ENCODE results near the gene APPBP2.

DNA sequence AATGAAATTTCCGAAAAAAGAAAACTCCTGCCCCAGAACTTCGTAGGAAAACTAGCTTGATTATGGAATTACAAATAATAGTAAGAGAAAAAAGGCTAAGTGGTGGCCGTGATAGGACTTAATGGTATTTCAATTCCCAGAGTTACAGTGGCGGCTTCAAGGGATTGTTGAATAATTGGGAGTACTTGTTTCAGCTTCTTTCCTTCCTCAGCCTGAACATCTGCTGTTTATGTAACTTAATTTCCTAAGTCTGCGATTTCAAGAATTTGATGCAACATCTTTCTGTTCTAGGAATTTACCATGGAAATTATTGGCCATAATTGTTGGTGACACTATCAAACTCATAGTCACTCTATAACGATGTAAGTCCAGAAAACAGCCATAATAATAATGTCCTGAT is 684 bp upstream of the APPBP2 start:
- no peak for TF ChIP-seq YY1 (IDR thresholded peaks at IDR 0.05; ENCODE audit: low read depth)
- no peak for TF ChIP-seq EP300 (IDR thresholded peaks at IDR 0.05; ENCODE audit: borderline replicate concordance)
- TF ChIP-seq TAF1 (IDR thresholded peaks at IDR 0.05; ENCODE audit: low read depth), result no peak
- no peak for TF ChIP-seq FOXM1 (IDR thresholded peaks at IDR 0.05; ENCODE audit: borderline replicate concordance, low read depth)
- TF ChIP-seq, protein P1, sequence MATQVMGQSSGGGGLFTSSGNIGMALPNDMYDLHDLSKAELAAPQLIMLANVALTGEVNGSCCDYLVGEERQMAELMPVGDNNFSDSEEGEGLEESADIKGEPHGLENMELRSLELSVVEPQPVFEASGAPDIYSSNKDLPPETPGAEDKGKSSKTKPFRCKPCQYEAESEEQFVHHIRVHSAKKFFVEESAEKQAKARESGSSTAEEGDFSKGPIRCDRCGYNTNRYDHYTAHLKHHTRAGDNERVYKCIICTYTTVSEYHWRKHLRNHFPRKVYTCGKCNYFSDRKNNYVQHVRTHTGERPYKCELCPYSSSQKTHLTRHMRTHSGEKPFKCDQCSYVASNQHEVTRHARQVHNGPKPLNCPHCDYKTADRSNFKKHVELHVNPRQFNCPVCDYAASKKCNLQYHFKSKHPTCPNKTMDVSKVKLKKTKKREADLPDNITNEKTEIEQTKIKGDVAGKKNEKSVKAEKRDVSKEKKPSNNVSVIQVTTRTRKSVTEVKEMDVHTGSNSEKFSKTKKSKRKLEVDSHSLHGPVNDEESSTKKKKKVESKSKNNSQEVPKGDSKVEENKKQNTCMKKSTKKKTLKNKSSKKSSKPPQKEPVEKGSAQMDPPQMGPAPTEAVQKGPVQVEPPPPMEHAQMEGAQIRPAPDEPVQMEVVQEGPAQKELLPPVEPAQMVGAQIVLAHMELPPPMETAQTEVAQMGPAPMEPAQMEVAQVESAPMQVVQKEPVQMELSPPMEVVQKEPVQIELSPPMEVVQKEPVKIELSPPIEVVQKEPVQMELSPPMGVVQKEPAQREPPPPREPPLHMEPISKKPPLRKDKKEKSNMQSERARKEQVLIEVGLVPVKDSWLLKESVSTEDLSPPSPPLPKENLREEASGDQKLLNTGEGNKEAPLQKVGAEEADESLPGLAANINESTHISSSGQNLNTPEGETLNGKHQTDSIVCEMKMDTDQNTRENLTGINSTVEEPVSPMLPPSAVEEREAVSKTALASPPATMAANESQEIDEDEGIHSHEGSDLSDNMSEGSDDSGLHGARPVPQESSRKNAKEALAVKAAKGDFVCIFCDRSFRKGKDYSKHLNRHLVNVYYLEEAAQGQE (IDR thresholded peaks at IDR 0.05; ENCODE audit: low read depth), result no peak
